ENCODE results near the gene ARCN1. TPM values are rescaled to one million over a fixed set of nuclear protein-coding genes. Genes with fewer than 3 reads are reported as not detected.
A peak's percentile ranks its signal among the peaks of the same experiment; 100 is the strongest.

ARCN1 gene
- total and polyA plus RNA-seq, 9 of the 15 experiments (the other 6 are each of a cell fraction or from before 2014, with no cell fraction given) = 30.0 to 224 (median 76.4) TPM

- Histone ChIP-seq H3K36me3 (ENCODE audit: control insufficient read depth, insufficient read depth, low read length) (no peaks in the 10 kb centered on the region), H3K4me2 (ENCODE audit: insufficient read depth, low read length) (no peak overlapping the region), H3K4me1 (replicated peaks in 1 of 2; ENCODE audit: control insufficient read depth in 2 of 2, insufficient read depth in 2 of 2, low read length in 2 of 2) (peaks cover 11 to 14% of the 10 kb centered on the region in 2 experiments), H3K9me1 (ENCODE audit: control insufficient read depth, insufficient read depth, low read length) (no peaks in the 10 kb centered on the region), H3K9me3 (replicated peaks; ENCODE audit: control insufficient read depth, insufficient read depth, low read depth, low read length) (no peaks in the 10 kb centered on the region), H3K4me3 (no peak overlapping the region), H3K79me2 (ENCODE audit: control insufficient read depth, insufficient read depth, low read length) (no peaks in the 10 kb centered on the region), H4K20me1 (replicated peaks; ENCODE audit: control insufficient read depth, insufficient read depth, low read length) (no peaks in the 10 kb centered on the region), H3K27me3 (ENCODE audit: control insufficient read depth in 2 of 2, insufficient read depth in 2 of 2, low read length in 2 of 2) (no peaks in the 10 kb centered on the region), H2AFZ (ENCODE audit: low read depth, low read length) (peak overlapping the region; percentile 65), H3K27ac (ENCODE audit: extremely low read depth, low read depth, low read length) (0 out of 3 replicates have a peak overlapping the region, but pooled peaks have one; percentile 18), H3K9ac (ENCODE audit: insufficient read depth in 1 of 2, low read depth in 2 of 2, low read length in 2 of 2) (no peak overlapping the region)
- DNase-seq (ENCODE audit: extremely low read depth in 1 of 4, low spot score in 3 of 4) (peak in 1 of 4 experiments; percentile 44), ATAC-seq (no peak), FAIRE-seq (no peak)
- no peak for TF ChIP-seq ETV1 (tag; conservative IDR thresholded peaks at IDR 0.05; ENCODE audit: low read depth)
- peak; percentile 77 for TF ChIP-seq FOSL1 (tag; conservative IDR thresholded peaks at IDR 0.05)
- peak; percentile 78 for TF ChIP-seq JUND (IDR thresholded peaks at IDR 0.05; ENCODE audit: borderline replicate concordance, low read depth, low read length)
- TF ChIP-seq JUND (tag; IDR thresholded peaks at IDR 0.05; ENCODE audit: borderline replicate concordance, low read depth, low read length) = peak; percentile 44; the same call in 1 of the 3 replicates
- no peak for TF ChIP-seq SETDB1 (IDR thresholded peaks at IDR 0.05; ENCODE audit: low read length)
- TF ChIP-seq ATF3 (IDR thresholded peaks at IDR 0.05) = peak; percentile 89
- TF ChIP-seq ATF3 (CRISPR knock-in tag; conservative IDR thresholded peaks at IDR 0.05) = no peak; the same call in 1 of the 2 replicates
- TF ChIP-seq NFIX (CRISPR knock-in tag; IDR thresholded peaks at IDR 0.05; ENCODE audit: low read depth) = no peak
- peak; percentile 51; the same call in 1 of the 2 replicates for TF ChIP-seq ELF1 (tag; IDR thresholded peaks at IDR 0.05)
- 0 out of 2 replicates have a peak, but pooled peaks have one; percentile 44 for TF ChIP-seq JUN (IDR thresholded peaks at IDR 0.05; ENCODE audit: borderline replicate concordance, low read depth, low read length)
- TF ChIP-seq JUN (CRISPR knock-in tag; IDR thresholded peaks at IDR 0.05; ENCODE audit: borderline replicate concordance) = no peak
- peak; percentile 56; the same call in 1 of the 2 replicates for TF ChIP-seq MEF2D (tag; conservative IDR thresholded peaks at IDR 0.05; ENCODE audit: low read depth)
- TF ChIP-seq MEF2A (IDR thresholded peaks at IDR 0.05; ENCODE audit: control insufficient read depth, low read depth, low read length) = peak; percentile 57; the same call in 1 of the 2 replicates
- 0 out of 2 replicates have a peak, but pooled peaks have one; percentile 20 for TF ChIP-seq DPF2 (IDR thresholded peaks at IDR 0.05)
- intact Hi-C loops (cut with micrococcal nuclease) (no loop called here), in situ Hi-C loops (cut with MboI) (no loop called here)
- BruUV-seq (replicated peaks) = no TSS peak
- ChIA-PET POLR2A (no interaction called here), CTCF (ENCODE audit: low intra/inter-chr PET ratio) (no interaction called here)
- 9% methylated on average over 6 of the region's 6 CpGs for WGBS (ENCODE audit: insufficient coverage, low coverage, missing lambda C conversion rate)
Measured at GRCh38 chr11:118537409-118537980, 34.7 kb upstream of the ARCN1 start.

Data from K562 (cell line).